Measurements from ENCODE around the gene UVRAG. TPM values are rescaled to one million over a fixed set of nuclear protein-coding genes. Genes with fewer than 3 reads are reported as not detected.
"Not testable (repeated sequence)": the region's sequence is repeated elsewhere in the genome, so short reads cannot be mapped to it uniquely, and the experiment has no call there.

Gene UVRAG
- total RNA-seq, 2 donors from 2014 or later: 15.9 to 22.4 TPM

- DNase-seq: no peak
- no peak for ATAC-seq
- intact Hi-C loops (cut with DNase I, micrococcal nuclease): no loop called here
Measured at GRCh38 chr11:76023236-76024068, 208.4 kb downstream of the UVRAG start.

GRCh38 chr11:76025068-76025467 lies 210.1 kb downstream of the UVRAG start:
- intact Hi-C loops (cut with DNase I, micrococcal nuclease): no loop called here
- DNase-seq: no peak
- ATAC-seq: no peak

GRCh38 chr11:76025817-76026216 lies 210.8 kb downstream of the UVRAG start:
- no peak for DNase-seq
- intact Hi-C loops (cut with DNase I, micrococcal nuclease): no loop called here
- ATAC-seq: no peak

- no peak for ATAC-seq
- DNase-seq: no peak
- intact Hi-C loops (cut with DNase I, micrococcal nuclease): no loop called here
Measured at GRCh38 chr11:76026281-76026680, 211.3 kb downstream of the UVRAG start.

- intact Hi-C loops (cut with DNase I, micrococcal nuclease): no loop called here
- ATAC-seq: no peak
Measured at GRCh38 chr11:76026862-76027261, 211.9 kb downstream of the UVRAG start.

GRCh38 chr11:76030286-76030685 lies 215.3 kb downstream of the UVRAG start:
- ATAC-seq (no peak), DNase-seq (no peak)
- intact Hi-C loops (cut with DNase I, micrococcal nuclease): no loop called here

More at GRCh38 chr11:76026862-76027261, 211.9 kb downstream of the UVRAG start:
- no peak for DNase-seq

GRCh38 chr11:76030968-76031590 lies 216.1 kb downstream of the UVRAG start:
- intact Hi-C loops (cut with DNase I, micrococcal nuclease): no loop called here
- ATAC-seq (no peak), DNase-seq (no peak)

- DNase-seq (no peak), ATAC-seq (no peak)
- intact Hi-C loops (cut with DNase I, micrococcal nuclease): no loop called here
Measured at GRCh38 chr11:76033699-76034098, 218.7 kb downstream of the UVRAG start.

GRCh38 chr11:76035020-76035419 lies 220.0 kb downstream of the UVRAG start:
- ATAC-seq: no peak
- intact Hi-C loops (cut with DNase I, micrococcal nuclease): no loop called here
- no peak for DNase-seq

- DNase-seq: no peak
- ATAC-seq: no peak
- intact Hi-C loops (cut with DNase I, micrococcal nuclease): no loop called here
Measured at GRCh38 chr11:76038608-76039007, 223.6 kb downstream of the UVRAG start.

- intact Hi-C loops (cut with DNase I, micrococcal nuclease): no loop called here
- no peak for ATAC-seq
Measured at GRCh38 chr11:76041208-76041607, 226.2 kb downstream of the UVRAG start.

GRCh38 chr11:76044750-76045320 lies 229.8 kb downstream of the UVRAG start:
- ATAC-seq (no peak), DNase-seq (no peak)
- intact Hi-C loops (cut with DNase I, micrococcal nuclease): no loop called here

More at GRCh38 chr11:76041208-76041607, 226.2 kb downstream of the UVRAG start:
- no peak for DNase-seq

- ATAC-seq (no peak), DNase-seq (no peak)
- intact Hi-C loops (cut with DNase I, micrococcal nuclease): no loop called here
Measured at GRCh38 chr11:76047231-76047630, 232.2 kb downstream of the UVRAG start.

- DNase-seq (no peak), ATAC-seq (no peak)
- intact Hi-C loops (cut with DNase I, micrococcal nuclease): no loop called here
Measured at GRCh38 chr11:76047766-76048165, 232.8 kb downstream of the UVRAG start.

GRCh38 chr11:76048763-76049162 lies 233.8 kb downstream of the UVRAG start:
- ATAC-seq (no peak), DNase-seq (peak in 1 of 2 donors; percentile 38)
- intact Hi-C loops (cut with DNase I, micrococcal nuclease): no loop called here

- DNase-seq (no peak), ATAC-seq (no peak)
- intact Hi-C loops (cut with DNase I, micrococcal nuclease): no loop called here
Measured at GRCh38 chr11:76049511-76049910, 234.5 kb downstream of the UVRAG start.

- ATAC-seq (peak; percentile 93), DNase-seq (no peak)
- intact Hi-C loops (cut with DNase I, micrococcal nuclease): no loop called here
Measured at GRCh38 chr11:76051937-76052336, 236.9 kb downstream of the UVRAG start.

GRCh38 chr11:76054330-76054729 lies 239.3 kb downstream of the UVRAG start:
- no peak for DNase-seq
- ATAC-seq: no peak
- intact Hi-C loops (cut with DNase I, micrococcal nuclease): no loop called here

GRCh38 chr11:76056876-76057275 lies 241.9 kb downstream of the UVRAG start:
- ATAC-seq: no peak
- intact Hi-C loops (cut with DNase I, micrococcal nuclease): no loop called here
- DNase-seq: no peak

- DNase-seq; intact Hi-C loops (cut with DNase I, micrococcal nuclease); ATAC-seq: not testable (repeated sequence)
Measured at GRCh38 chr11:76060475-76061036, 245.5 kb downstream of the UVRAG start.

Data from left colon (tissue), 2 donors.